ENCODE data around the gene ZC3H6. TPM values are rescaled to one million over a fixed set of nuclear protein-coding genes. Genes with fewer than 3 reads are reported as not detected.

Gene ZC3H6
- total RNA-seq (4.5 and 10.7 TPM in 2 replicates), polyA plus RNA-seq (2.9 and 4.9 TPM in 2 replicates)

DNA sequence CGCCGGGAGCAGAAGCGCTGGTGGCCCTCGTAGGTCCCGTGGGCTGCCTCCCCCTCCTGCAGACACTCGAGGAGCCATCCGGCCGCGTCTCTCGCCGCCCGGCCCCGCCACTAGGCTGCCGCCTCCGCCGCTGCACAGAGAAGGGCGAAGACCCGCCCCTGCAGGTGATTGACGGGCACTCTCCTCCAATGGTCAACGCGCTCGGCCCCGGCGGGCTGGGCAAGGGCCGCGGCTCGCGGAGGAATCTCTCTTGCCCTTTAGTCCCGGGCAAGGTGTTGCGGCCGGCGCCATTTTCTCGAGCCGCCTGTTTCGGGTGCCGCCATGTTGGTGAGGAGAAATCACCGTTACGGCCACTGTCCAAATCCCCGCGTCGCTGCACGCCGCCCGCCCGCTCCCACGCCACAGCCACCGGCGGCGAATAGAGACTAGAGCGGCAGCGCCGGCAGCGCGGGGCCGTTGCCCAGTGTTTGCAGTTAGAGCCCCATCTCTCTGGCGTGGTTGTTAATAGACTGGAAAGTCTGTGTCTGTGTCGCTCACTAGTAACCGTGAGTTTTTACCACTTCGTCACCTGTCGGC lies at the start of gene ZC3H6:
Gene ZC3H6, plus strand, starts transcription at position 287 of the 576 bp plus-strand sequence. CDS start 398 bp downstream, outside the sequence.
- Histone ChIP-seq H3K9me3 (ENCODE audit: low read depth) (no peaks in the 10 kb centered on the region), H3K27me3 (no peaks in the 10 kb centered on the region), H3K4me1 (ENCODE audit: low read depth) (no peaks in the 10 kb centered on the region), H3K4me3 (peak within 1 kb of the TSS; percentile 52), H3K36me3 (no peaks in the 10 kb centered on the region), H3K27ac (peak within 1 kb of the TSS; percentile 99)
- DNase-seq (ENCODE audit: low read depth in 1 of 2, low spot score in 1 of 2) = peak; percentile 98 to 99
- TF ChIP-seq, protein P1, sequence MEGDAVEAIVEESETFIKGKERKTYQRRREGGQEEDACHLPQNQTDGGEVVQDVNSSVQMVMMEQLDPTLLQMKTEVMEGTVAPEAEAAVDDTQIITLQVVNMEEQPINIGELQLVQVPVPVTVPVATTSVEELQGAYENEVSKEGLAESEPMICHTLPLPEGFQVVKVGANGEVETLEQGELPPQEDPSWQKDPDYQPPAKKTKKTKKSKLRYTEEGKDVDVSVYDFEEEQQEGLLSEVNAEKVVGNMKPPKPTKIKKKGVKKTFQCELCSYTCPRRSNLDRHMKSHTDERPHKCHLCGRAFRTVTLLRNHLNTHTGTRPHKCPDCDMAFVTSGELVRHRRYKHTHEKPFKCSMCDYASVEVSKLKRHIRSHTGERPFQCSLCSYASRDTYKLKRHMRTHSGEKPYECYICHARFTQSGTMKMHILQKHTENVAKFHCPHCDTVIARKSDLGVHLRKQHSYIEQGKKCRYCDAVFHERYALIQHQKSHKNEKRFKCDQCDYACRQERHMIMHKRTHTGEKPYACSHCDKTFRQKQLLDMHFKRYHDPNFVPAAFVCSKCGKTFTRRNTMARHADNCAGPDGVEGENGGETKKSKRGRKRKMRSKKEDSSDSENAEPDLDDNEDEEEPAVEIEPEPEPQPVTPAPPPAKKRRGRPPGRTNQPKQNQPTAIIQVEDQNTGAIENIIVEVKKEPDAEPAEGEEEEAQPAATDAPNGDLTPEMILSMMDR (IDR thresholded peaks at IDR 0.05; ENCODE audit: low read depth, low read length) = no peak

GRCh38 chr2:112229348-112229747 lies 46.0 kb upstream of the ZC3H6 start:
- H3K27me3 ChIP-seq = no peaks in the 10 kb centered on the region
- H3K36me3 ChIP-seq = peaks cover 14% of the 10 kb centered on the region
- peak in 1 of 2 donors; percentile 36 for DNase-seq (ENCODE audit: low read depth in 1 of 2, low spot score in 1 of 2)
- no peaks in the 10 kb centered on the region for H3K9me3 ChIP-seq (ENCODE audit: low read depth)
- TF ChIP-seq, protein P1 (IDR thresholded peaks at IDR 0.05; ENCODE audit: low read depth, low read length) = no peak
- no peak overlapping the region for H3K4me3 ChIP-seq
- H3K27ac ChIP-seq = no peak overlapping the region
- H3K4me1 ChIP-seq (ENCODE audit: low read depth) = no peaks in the 10 kb centered on the region

- Histone ChIP-seq H3K27me3 (no peaks in the 10 kb centered on the region), H3K27ac (no peak overlapping the region), H3K9me3 (ENCODE audit: low read depth) (no peaks in the 10 kb centered on the region), H3K4me1 (ENCODE audit: low read depth) (no peaks in the 10 kb centered on the region), H3K4me3 (no peak overlapping the region), H3K36me3 (peaks cover 16% of the 10 kb centered on the region)
- no peak for DNase-seq (ENCODE audit: low read depth in 1 of 2, low spot score in 1 of 2)
- TF ChIP-seq, protein P1 (IDR thresholded peaks at IDR 0.05; ENCODE audit: low read depth, low read length) = no peak
These were observed 45.0 kb upstream of the ZC3H6 start for GRCh38 chr2:112230371-112230770.

GRCh38 chr2:112239862-112240261 lies 35.5 kb upstream of the ZC3H6 start:
- Histone ChIP-seq H3K4me1 (ENCODE audit: low read depth) (no peaks in the 10 kb centered on the region), H3K4me3 (no peak overlapping the region), H3K36me3 (peaks cover 3% of the 10 kb centered on the region), H3K9me3 (ENCODE audit: low read depth) (no peaks in the 10 kb centered on the region), H3K27ac (no peak overlapping the region), H3K27me3 (no peaks in the 10 kb centered on the region)
- TF ChIP-seq, protein P1 (IDR thresholded peaks at IDR 0.05; ENCODE audit: low read depth, low read length) = no peak
- DNase-seq (ENCODE audit: low read depth in 1 of 2, low spot score in 1 of 2) = no peak

DNA sequence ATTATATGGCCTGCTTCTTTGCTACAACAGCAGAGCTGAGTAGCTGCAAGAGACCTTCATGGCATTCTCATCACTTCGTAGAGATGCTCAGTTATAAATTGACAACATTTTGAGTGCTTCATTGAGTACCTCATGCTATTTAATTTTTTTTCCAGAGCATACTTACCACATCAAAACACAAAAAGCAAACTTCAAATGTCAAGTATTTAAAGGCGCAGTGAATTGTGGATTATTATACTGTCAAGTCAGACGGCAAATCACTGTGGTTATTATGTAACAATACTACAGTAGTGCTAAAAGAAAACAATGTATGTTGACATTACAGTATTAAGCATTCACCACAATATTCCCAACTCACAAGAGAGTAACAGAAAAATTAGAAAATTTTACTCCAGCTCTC lies 33.0 kb upstream of the ZC3H6 start:
- no peaks in the 10 kb centered on the region for H3K27me3 ChIP-seq
- no peak overlapping the region for H3K4me3 ChIP-seq
- DNase-seq (ENCODE audit: low read depth in 1 of 2, low spot score in 1 of 2) = no peak
- no peaks in the 10 kb centered on the region for H3K9me3 ChIP-seq (ENCODE audit: low read depth)
- H3K27ac ChIP-seq = no peak overlapping the region
- no peaks in the 10 kb centered on the region for H3K4me1 ChIP-seq (ENCODE audit: low read depth)
- H3K36me3 ChIP-seq = peaks cover 12% of the 10 kb centered on the region
- TF ChIP-seq, protein P1 (IDR thresholded peaks at IDR 0.05; ENCODE audit: low read depth, low read length) = no peak

Measured in cardiac muscle cell (in vitro differentiated cells and primary cell).